MCF 10A (cell line): ENCODE measurements around the gene NBPF20. TPM values are rescaled to one million over a fixed set of nuclear protein-coding genes. Genes with fewer than 3 reads are reported as not detected.
"Not testable (repeated sequence)": the region's sequence is repeated elsewhere in the genome, so short reads cannot be mapped to it uniquely, and the experiment has no call there.

ENCODE experiments used
- BruUV-seq: library from RNA; stranded (reverse); fragments of 400-500 nt; replicated peaks from 2 replicates; lab custom pipeline; 2021; lab: Mats Ljungman, UMichigan
- CTCF ChIA-PET: fragments of 300-600 bp; sonication (Branson Sonifier 250); formaldehyde crosslinking; extraction: SDS; loops from one replicate; lab custom pipeline; 2021; ENCODE audit warnings: antibody characterized with exemption, inconsistent platforms; lab: Yijun Ruan, JAX
- POLR2A ChIA-PET: fragments of 300-600, 350-650 bp; sonication (Branson Sonifier 250); formaldehyde crosslinking; extraction: SDS; loops from one replicate; lab custom pipeline; 2020; ENCODE audit warnings: antibody characterized with exemption, inconsistent platforms; lab: Yijun Ruan, JAX
- DNase-seq: peaks from one replicate; pipeline ENCODE4 v3.0.0-alpha.2; 2018; ENCODE audit not compliant: unreplicated experiment
- H3K27ac Mint-ChIP-seq: one replicate; pipeline ENCODE4 v1.8.0; 2022; ENCODE audit warnings: mild to moderate bottlenecking, low read depth, mixed read lengths; ENCODE audit not compliant: unreplicated experiment
- H3K27me3 Mint-ChIP-seq: one replicate; pipeline ENCODE4 v1.8.0; 2022; ENCODE audit warnings: mixed read lengths; ENCODE audit not compliant: insufficient read depth, unreplicated experiment
- H3K36me3 Mint-ChIP-seq: one replicate; pipeline ENCODE4 v1.8.0; 2022; ENCODE audit warnings: mild to moderate bottlenecking, moderate library complexity, mixed read lengths; ENCODE audit not compliant: insufficient read depth, unreplicated experiment
- H3K4me1 Mint-ChIP-seq: one replicate; pipeline ENCODE4 v1.8.0; 2022; ENCODE audit warnings: mixed read lengths; ENCODE audit not compliant: insufficient read depth, unreplicated experiment
- H3K4me3 Mint-ChIP-seq: one replicate; pipeline ENCODE4 v1.8.0; 2022; ENCODE audit warnings: mild to moderate bottlenecking, moderate library complexity, mixed read lengths; ENCODE audit not compliant: unreplicated experiment
- H3K9me3 Mint-ChIP-seq: one replicate; pipeline ENCODE4 v1.8.0; 2022; ENCODE audit warnings: mixed read lengths; ENCODE audit not compliant: unreplicated experiment
- intact Hi-C: fragments of 100-400 bp; cut with micrococcal nuclease; formaldehyde crosslinking; loops from 2 replicates; pipeline ENCODE4 v1.14.1; 2022
- total RNA-seq: library from RNA; stranded (reverse); gene quantifications from 2 replicates; pipeline ENCODE4 v1.2.3, GENCODE V29; 2022
- TF ChIP-seq, protein P1 (sequence below): fragments of 200-600 bp; IDR thresholded peaks from one replicate; pipeline ENCODE4 v1.8.0; 2022; ENCODE audit warnings: antibody characterized with exemption, mild to moderate bottlenecking; ENCODE audit not compliant: unreplicated experiment

NBPF20 gene
- total RNA-seq, 1 experiment from 2014 or later, result 8.3 TPM

DNA sequence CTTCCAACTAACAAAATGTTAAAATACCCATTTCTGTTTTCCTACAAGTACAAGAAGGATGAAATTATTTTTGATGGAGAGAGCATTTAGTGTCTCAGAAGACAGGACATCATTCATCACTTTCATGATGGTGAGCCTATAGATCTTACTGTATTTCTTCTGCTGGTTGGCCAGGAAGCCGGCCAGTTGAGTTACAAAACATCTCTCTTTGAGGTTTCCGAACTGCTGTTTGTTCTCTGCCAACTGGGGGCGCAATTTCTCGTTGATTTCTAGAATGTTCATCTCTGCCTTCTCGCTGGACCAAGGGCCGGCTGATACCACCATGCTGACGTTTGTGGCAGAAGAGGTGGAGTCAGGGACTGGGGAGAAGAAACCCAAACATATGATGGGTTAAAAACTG, 20.5 kb downstream of the NBPF20 start:
- DNase-seq, H3K4me1 Mint-ChIP-seq, H3K36me3 Mint-ChIP-seq, BruUV-seq, H3K27ac Mint-ChIP-seq, intact Hi-C loops, POLR2A ChIA-PET, CTCF ChIA-PET, H3K27me3 Mint-ChIP-seq, H3K4me3 Mint-ChIP-seq, H3K9me3 Mint-ChIP-seq: not testable (repeated sequence)
- TF ChIP-seq, protein P1, sequence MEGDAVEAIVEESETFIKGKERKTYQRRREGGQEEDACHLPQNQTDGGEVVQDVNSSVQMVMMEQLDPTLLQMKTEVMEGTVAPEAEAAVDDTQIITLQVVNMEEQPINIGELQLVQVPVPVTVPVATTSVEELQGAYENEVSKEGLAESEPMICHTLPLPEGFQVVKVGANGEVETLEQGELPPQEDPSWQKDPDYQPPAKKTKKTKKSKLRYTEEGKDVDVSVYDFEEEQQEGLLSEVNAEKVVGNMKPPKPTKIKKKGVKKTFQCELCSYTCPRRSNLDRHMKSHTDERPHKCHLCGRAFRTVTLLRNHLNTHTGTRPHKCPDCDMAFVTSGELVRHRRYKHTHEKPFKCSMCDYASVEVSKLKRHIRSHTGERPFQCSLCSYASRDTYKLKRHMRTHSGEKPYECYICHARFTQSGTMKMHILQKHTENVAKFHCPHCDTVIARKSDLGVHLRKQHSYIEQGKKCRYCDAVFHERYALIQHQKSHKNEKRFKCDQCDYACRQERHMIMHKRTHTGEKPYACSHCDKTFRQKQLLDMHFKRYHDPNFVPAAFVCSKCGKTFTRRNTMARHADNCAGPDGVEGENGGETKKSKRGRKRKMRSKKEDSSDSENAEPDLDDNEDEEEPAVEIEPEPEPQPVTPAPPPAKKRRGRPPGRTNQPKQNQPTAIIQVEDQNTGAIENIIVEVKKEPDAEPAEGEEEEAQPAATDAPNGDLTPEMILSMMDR, result peak; percentile 8

DNA sequence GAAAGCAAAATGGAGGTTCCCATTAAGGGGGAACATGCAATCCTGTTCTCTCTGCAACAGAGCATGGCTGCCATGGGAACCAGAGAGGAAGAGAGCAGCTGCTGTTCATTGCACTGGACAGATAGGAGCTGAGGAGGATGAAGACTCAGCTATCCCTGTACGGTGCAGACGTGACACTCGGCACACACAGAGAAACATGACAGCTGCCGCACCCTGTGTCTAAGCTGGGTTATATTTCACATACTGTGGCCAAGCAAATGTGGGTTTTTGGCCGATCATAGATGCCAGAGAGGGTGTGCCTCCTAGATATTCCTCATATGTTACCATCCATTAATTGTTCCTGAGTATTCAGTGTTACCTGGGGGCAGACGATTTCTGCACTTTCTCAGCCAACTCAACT, 24.7 kb downstream of the NBPF20 start:
- H3K4me3 Mint-ChIP-seq, BruUV-seq, H3K9me3 Mint-ChIP-seq, H3K4me1 Mint-ChIP-seq, POLR2A ChIA-PET, intact Hi-C loops, H3K36me3 Mint-ChIP-seq, DNase-seq, CTCF ChIA-PET, H3K27me3 Mint-ChIP-seq, H3K27ac Mint-ChIP-seq: not testable (repeated sequence)

Other genes with a start within 250 kb of the NBPF20 start
- not detected in 2 replicates for gene PPIAL4D, start 183.4 kb downstream of the NBPF20 start, total RNA-seq
- 45.2 and 45.6 TPM in 2 replicates for gene GPR89A, start 182.4 kb upstream of the NBPF20 start, total RNA-seq